Lung (tissue), 13 donors: ENCODE results near the gene MAPKAPK2. TPM values are rescaled to one million over a fixed set of nuclear protein-coding genes. Genes with fewer than 3 reads are reported as not detected.
A peak's percentile ranks its signal among the peaks of the same experiment; 100 is the strongest.

Experiments
- ATAC-seq: fragments of 200-7000 bp; cut with Tn5 transposase; one replicate; pipeline ENCODE4 v1.9.1; 2020; ENCODE audit warnings: moderate number of reproducible peaks; ENCODE audit not compliant: insufficient read depth, low FRiP score
- DNase-seq, 3 donors: peaks; one replicate each; pipeline ENCODE4 v3.0.0-alpha.2; 2013 to 2017
- H3K27ac ChIP-seq, 2 donors: one replicate each; pipeline ENCODE4 v1.5.1; 2013; ENCODE audit warnings: mild to moderate bottlenecking in 2 of 2, moderate library complexity in 2 of 2, control low read depth in 1 of 2, inconsistent platforms in 1 of 2, low read depth in 1 of 2, low read length in 1 of 2
- H3K27me3 ChIP-seq, 3 donors: one replicate each; pipeline ENCODE4 v1.5.1; 2013; ENCODE audit warnings: low read length in 2 of 3; ENCODE audit not compliant: control insufficient read depth in 3 of 3, insufficient read depth in 3 of 3
- H3K36me3 ChIP-seq, 4 donors: one replicate each; pipeline ENCODE4 v1.5.1; 2013; ENCODE audit warnings: low read length in 4 of 4, mild to moderate bottlenecking in 1 of 4, moderate library complexity in 1 of 4; ENCODE audit not compliant: control insufficient read depth in 4 of 4, insufficient read depth in 4 of 4
- H3K4me1 ChIP-seq, 5 donors: one replicate each; pipeline ENCODE4 v1.5.1; 2013; ENCODE audit warnings: low read length in 5 of 5, mild to moderate bottlenecking in 2 of 5, moderate library complexity in 1 of 5; ENCODE audit not compliant: control insufficient read depth in 5 of 5, insufficient read depth in 5 of 5
- H3K4me3 ChIP-seq: one replicate; pipeline ENCODE4 v1.5.1; 2013; ENCODE audit warnings: mild to moderate bottlenecking, control low read depth, moderate library complexity
- H3K9ac ChIP-seq, 2 donors: one replicate each; pipeline ENCODE4 v1.5.1; 2013; ENCODE audit warnings: low read length in 2 of 2, control low read depth in 1 of 2; ENCODE audit not compliant: insufficient read depth in 1 of 2
- H3K9me3 ChIP-seq, 4 donors: one replicate each; pipeline ENCODE4 v1.5.1; 2013; ENCODE audit warnings: low read length in 3 of 4, mild to moderate bottlenecking in 1 of 4, moderate library complexity in 1 of 4; ENCODE audit not compliant: control insufficient read depth in 4 of 4, insufficient read depth in 3 of 4
- WGBS, 2 donors: extraction: QIAGEN DNeasy Blood & Tissue Kit; methylation state at CpG; one replicate each; pipeline ENCODE4 v1.1.7; 2013; 5-methylcytosine and 5-hydroxymethylcytosine counted together
- polyA plus RNA-seq, 2 donors: library from polyadenylated mRNA; stranded (reverse); fragments of 200-250 nt; gene quantifications; one replicate each; pipeline ENCODE4 v1.2.1, GENCODE V29; 2013
- small RNA-seq: library from RNA; depleted of rRNA; stranded (forward); fragments of <200 nt; gene quantifications from one replicate; pipeline ENCODE3, GENCODE V24; 2014; ENCODE audit warnings: low replicate concordance
- total RNA-seq, 2 donors: library from RNA; depleted of rRNA in 1 of 2; stranded (reverse); fragments of >200 nt in 1 of 2; gene quantifications; one replicate each; pipeline ENCODE4 v1.2.1, GENCODE V29; 2014 to 2021
- TF ChIP-seq, protein P1 (sequence below): IDR thresholded peaks from 2 replicates; pipeline ENCODE4 v1.5.1; 2012; ENCODE audit warnings: mild to moderate bottlenecking; ENCODE audit errors: control extremely low read depth, extremely low read depth
- donor health status: control.
- donor health status: control.
- donor health status: Bipolar disorder and iron deficiency.
- donor health status: healthy.
- donor health status: DM: yes; HTN: yes; CAD: no.

The MAPKAPK2 gene
- total and polyA plus RNA-seq, 4 donors, result 35.8 to 116 (median 75.1) TPM

GRCh38 chr1:206779638-206780037 is 94.9 kb downstream of the MAPKAPK2 start:
- H3K36me3 ChIP-seq, result no peaks in the 10 kb centered on the region
- no peaks in the 10 kb centered on the region for H3K4me1 ChIP-seq
- peak overlapping the region; percentile 4 for H3K4me3 ChIP-seq
- H3K27me3 ChIP-seq, result no peaks in the 10 kb centered on the region
- H3K9me3 ChIP-seq, result no peaks in the 10 kb centered on the region
- H3K27ac ChIP-seq, result no peak overlapping the region
- WGBS, 2 donors, result 31 to 63% methylated on average over 2 of the region's 2 CpGs
- no peak overlapping the region for H3K9ac ChIP-seq
- ATAC-seq (no peak), DNase-seq (no peak)
- TF ChIP-seq, protein P1, sequence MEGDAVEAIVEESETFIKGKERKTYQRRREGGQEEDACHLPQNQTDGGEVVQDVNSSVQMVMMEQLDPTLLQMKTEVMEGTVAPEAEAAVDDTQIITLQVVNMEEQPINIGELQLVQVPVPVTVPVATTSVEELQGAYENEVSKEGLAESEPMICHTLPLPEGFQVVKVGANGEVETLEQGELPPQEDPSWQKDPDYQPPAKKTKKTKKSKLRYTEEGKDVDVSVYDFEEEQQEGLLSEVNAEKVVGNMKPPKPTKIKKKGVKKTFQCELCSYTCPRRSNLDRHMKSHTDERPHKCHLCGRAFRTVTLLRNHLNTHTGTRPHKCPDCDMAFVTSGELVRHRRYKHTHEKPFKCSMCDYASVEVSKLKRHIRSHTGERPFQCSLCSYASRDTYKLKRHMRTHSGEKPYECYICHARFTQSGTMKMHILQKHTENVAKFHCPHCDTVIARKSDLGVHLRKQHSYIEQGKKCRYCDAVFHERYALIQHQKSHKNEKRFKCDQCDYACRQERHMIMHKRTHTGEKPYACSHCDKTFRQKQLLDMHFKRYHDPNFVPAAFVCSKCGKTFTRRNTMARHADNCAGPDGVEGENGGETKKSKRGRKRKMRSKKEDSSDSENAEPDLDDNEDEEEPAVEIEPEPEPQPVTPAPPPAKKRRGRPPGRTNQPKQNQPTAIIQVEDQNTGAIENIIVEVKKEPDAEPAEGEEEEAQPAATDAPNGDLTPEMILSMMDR, result no peak

GRCh38 chr1:206782448-206782847 is 97.7 kb downstream of the MAPKAPK2 start:
- H3K36me3 ChIP-seq, result no peaks in the 10 kb centered on the region
- DNase-seq (no peak), ATAC-seq (no peak)
- H3K27me3 ChIP-seq, result peaks cover 0 to 2% (median 0%) of the 10 kb centered on the region in 3 donors
- H3K9ac ChIP-seq, result no peak overlapping the region
- TF ChIP-seq, protein P1, result no peak
- H3K4me3 ChIP-seq, result no peak overlapping the region
- no peak overlapping the region for H3K27ac ChIP-seq
- H3K4me1 ChIP-seq, result peaks cover 0 to 4% (median 0%) of the 10 kb centered on the region in 5 donors
- 28 to 69% methylated on average over 2 of the region's 2 CpGs for WGBS, 2 donors
- no peaks in the 10 kb centered on the region for H3K9me3 ChIP-seq

GRCh38 chr1:206783506-206783905 is 98.8 kb downstream of the MAPKAPK2 start:
- ATAC-seq, result no peak
- DNase-seq, result no peak
- H3K36me3 ChIP-seq, result no peaks in the 10 kb centered on the region
- H3K9ac ChIP-seq, result no peak overlapping the region
- H3K4me1 ChIP-seq, result peaks cover 0 to 4% (median 0%) of the 10 kb centered on the region in 5 donors
- H3K9me3 ChIP-seq, result peaks cover 0 to under 1% (median 0%) of the 10 kb centered on the region in 4 donors
- WGBS, 2 donors, result 80 to 92% methylated on average over 7 of the region's 7 CpGs
- peaks cover 0 to 2% (median 0%) of the 10 kb centered on the region in 3 donors for H3K27me3 ChIP-seq
- TF ChIP-seq, protein P1, result no peak
- H3K27ac ChIP-seq, result no peak overlapping the region
- H3K4me3 ChIP-seq, result no peak overlapping the region

Small RNA genes within 50 kb of the gene (small RNA-seq; reads per million reads assigned to genes)
- not detected for gene RF00019

Other genes starting within 250 kb of the MAPKAPK2 start
- gene IKBKE, start 214.4 kb upstream of the MAPKAPK2 start, total RNA-seq, result 10 to 100 TPM in 1 of 2 donors, 1 to 10 TPM in 1; 7.5 to 15.8 TPM
- gene IKBKE, start 214.4 kb upstream of the MAPKAPK2 start, polyA plus RNA-seq, result 10 to 100 TPM in 1 of 2 donors, 1 to 10 TPM in 1; 6.1 to 17.1 TPM
- gene RASSF5, start 177.4 kb upstream of the MAPKAPK2 start, total RNA-seq, result 10 to 100 TPM; 23.7 to 37.7 TPM
- 10 to 100 TPM; 10.3 to 38.2 TPM for gene RASSF5, start 177.4 kb upstream of the MAPKAPK2 start, polyA plus RNA-seq
- gene EIF2D, start 72.4 kb upstream of the MAPKAPK2 start, total RNA-seq, result 10 to 100 TPM; 35.5 to 78.9 TPM
- 10 to 100 TPM; 27.7 to 50.9 TPM for gene EIF2D, start 72.4 kb upstream of the MAPKAPK2 start, polyA plus RNA-seq
- gene DYRK3, start 49.4 kb upstream of the MAPKAPK2 start, total RNA-seq, result 10 to 100 TPM; 12.3 to 13.0 TPM
- 1 to 10 TPM; 4.6 to 5.4 TPM for gene DYRK3, start 49.4 kb upstream of the MAPKAPK2 start, polyA plus RNA-seq
- gene IL19, start 85.9 kb downstream of the MAPKAPK2 start, total RNA-seq, result under 1 TPM in 1 of 2 donors, not detected in 1; 0.12 TPM
- under 1 TPM; 0.10 to 0.68 TPM for gene IL19, start 85.9 kb downstream of the MAPKAPK2 start, polyA plus RNA-seq
- 1 to 10 TPM; 2.4 to 3.4 TPM for gene IL10, start 87.6 kb downstream of the MAPKAPK2 start, total RNA-seq
- 10 to 100 TPM in 1 of 2 donors, under 1 TPM in 1; 0.37 to 37.3 TPM for gene IL10, start 87.6 kb downstream of the MAPKAPK2 start, polyA plus RNA-seq
- gene IL20, start 180.7 kb downstream of the MAPKAPK2 start, total RNA-seq, result not detected
- gene IL20, start 180.7 kb downstream of the MAPKAPK2 start, polyA plus RNA-seq, result under 1 TPM; 0.11 to 0.12 TPM
- gene IL24, start 212.5 kb downstream of the MAPKAPK2 start, total RNA-seq, result not detected
- 1 to 10 TPM in 1 of 2 donors, under 1 TPM in 1; 0.67 to 8.7 TPM for gene IL24, start 212.5 kb downstream of the MAPKAPK2 start, polyA plus RNA-seq
- gene FCMR, start 237.0 kb downstream of the MAPKAPK2 start, total RNA-seq, result 10 to 100 TPM in 1 of 2 donors, 1 to 10 TPM in 1; 8.5 to 10.5 TPM
- 10 to 100 TPM in 1 of 2 donors, 1 to 10 TPM in 1; 3.6 to 13.3 TPM for gene FCMR, start 237.0 kb downstream of the MAPKAPK2 start, polyA plus RNA-seq